Thyroid gland (tissue), 4 donors: ENCODE data around the gene CACNA1A.

Source experiments
- POLR2A ChIP-seq, 2 donors: fragments of 450-650 bp; IDR thresholded peaks; one replicate each; pipeline ENCODE4 v1.6.1; 2017; ENCODE audit warnings: antibody characterized with exemption in 2 of 2, mild to moderate bottlenecking in 2 of 2, moderate library complexity in 1 of 2
- TF ChIP-seq, protein P1 (sequence below), 6 experiments: fragments of 200-600 bp in 3 of 6; fragments of 450-650 bp in 3 of 6; sonication (generic) in 3 of 6; IDR thresholded peaks; one replicate each; pipeline ENCODE4 v1.5.1; 2016 to 2019; ENCODE audit warnings: antibody characterized with exemption in 6 of 6, mild to moderate bottlenecking in 2 of 6, inconsistent platforms in 1 of 6, moderate library complexity in 1 of 6

DNA sequence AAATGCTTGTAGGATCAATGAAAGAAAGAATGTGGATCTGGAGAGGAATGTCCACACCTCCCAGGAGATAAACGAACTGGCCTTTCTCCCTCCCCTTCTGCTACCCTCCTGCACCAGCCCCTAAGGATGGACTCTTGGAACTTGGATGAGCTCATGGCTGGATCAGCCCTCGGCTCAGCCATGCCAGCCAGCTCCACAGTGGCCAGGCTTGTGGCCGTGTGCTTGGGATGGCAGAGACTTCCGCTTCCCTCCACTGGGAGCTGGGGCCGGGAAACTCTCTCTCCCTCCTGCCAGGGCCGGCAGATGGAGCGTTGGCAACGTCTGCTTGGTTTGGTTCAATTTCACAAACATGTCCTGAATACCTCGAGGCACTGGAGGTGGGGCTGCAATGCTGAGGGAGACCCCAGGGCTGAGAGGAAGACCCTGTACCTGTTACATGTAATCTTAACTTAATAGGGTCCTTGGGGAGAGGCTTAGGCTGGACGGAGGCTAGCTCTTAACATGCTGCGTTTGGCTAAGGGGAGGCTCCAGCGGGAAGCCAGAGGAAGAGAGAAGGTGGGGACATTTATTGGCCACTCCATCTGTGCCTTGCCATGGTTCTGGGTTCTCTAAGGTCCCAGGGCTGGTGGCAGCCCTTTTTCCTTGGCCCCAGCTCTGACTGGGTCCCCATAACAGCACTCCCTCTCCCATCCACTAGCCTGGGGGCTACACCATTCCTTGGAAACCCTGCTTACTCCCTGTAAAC lies 203.6 kb downstream of the CACNA1A start:
- TF ChIP-seq, protein P1, sequence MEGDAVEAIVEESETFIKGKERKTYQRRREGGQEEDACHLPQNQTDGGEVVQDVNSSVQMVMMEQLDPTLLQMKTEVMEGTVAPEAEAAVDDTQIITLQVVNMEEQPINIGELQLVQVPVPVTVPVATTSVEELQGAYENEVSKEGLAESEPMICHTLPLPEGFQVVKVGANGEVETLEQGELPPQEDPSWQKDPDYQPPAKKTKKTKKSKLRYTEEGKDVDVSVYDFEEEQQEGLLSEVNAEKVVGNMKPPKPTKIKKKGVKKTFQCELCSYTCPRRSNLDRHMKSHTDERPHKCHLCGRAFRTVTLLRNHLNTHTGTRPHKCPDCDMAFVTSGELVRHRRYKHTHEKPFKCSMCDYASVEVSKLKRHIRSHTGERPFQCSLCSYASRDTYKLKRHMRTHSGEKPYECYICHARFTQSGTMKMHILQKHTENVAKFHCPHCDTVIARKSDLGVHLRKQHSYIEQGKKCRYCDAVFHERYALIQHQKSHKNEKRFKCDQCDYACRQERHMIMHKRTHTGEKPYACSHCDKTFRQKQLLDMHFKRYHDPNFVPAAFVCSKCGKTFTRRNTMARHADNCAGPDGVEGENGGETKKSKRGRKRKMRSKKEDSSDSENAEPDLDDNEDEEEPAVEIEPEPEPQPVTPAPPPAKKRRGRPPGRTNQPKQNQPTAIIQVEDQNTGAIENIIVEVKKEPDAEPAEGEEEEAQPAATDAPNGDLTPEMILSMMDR (IDR thresholded peaks at IDR 0.05): no peak
- no peak for TF ChIP-seq POLR2A (IDR thresholded peaks at IDR 0.05)
